ENCODE results near the gene GALNT17.
"Not testable (repeated sequence)": the region's sequence is repeated elsewhere in the genome, so short reads cannot be mapped to it uniquely, and the experiment has no call there.

GALNT17 gene

GRCh38 chr7:71237945-71238344 lies 106.0 kb downstream of the GALNT17 start:
- DNase-seq = no peak

- no peak for DNase-seq
Measured at GRCh38 chr7:71238581-71239295, 106.8 kb downstream of the GALNT17 start.

- DNase-seq = no peak
Measured at GRCh38 chr7:71239586-71240268, 107.8 kb downstream of the GALNT17 start.

GRCh38 chr7:71243736-71244410 lies 111.9 kb downstream of the GALNT17 start:
- DNase-seq = no peak

GRCh38 chr7:71245038-71245437 lies 113.1 kb downstream of the GALNT17 start:
- DNase-seq = no peak

GRCh38 chr7:71251706-71252105 lies 119.8 kb downstream of the GALNT17 start:
- DNase-seq = no peak

GRCh38 chr7:71254751-71255150 lies 122.8 kb downstream of the GALNT17 start:
- no peak for DNase-seq

GRCh38 chr7:71255537-71256178 lies 123.7 kb downstream of the GALNT17 start:
- no peak for DNase-seq

- DNase-seq = no peak
Measured at GRCh38 chr7:71261066-71261465, 129.1 kb downstream of the GALNT17 start.

GRCh38 chr7:71262834-71263233 lies 130.9 kb downstream of the GALNT17 start:
- DNase-seq = not testable (repeated sequence)

GRCh38 chr7:71264005-71264404 lies 132.1 kb downstream of the GALNT17 start:
- DNase-seq = no peak

- DNase-seq = no peak
Measured at GRCh38 chr7:71266912-71267311, 135.0 kb downstream of the GALNT17 start.

- DNase-seq = no peak
Measured at GRCh38 chr7:71267734-71268469, 136.0 kb downstream of the GALNT17 start.

- DNase-seq = no peak
Measured at GRCh38 chr7:71270558-71270957, 138.6 kb downstream of the GALNT17 start.

GRCh38 chr7:71271203-71271602 lies 139.3 kb downstream of the GALNT17 start:
- no peak for DNase-seq

GRCh38 chr7:71272509-71273490 lies 140.9 kb downstream of the GALNT17 start:
- no peak for DNase-seq

- DNase-seq = no peak
Measured at GRCh38 chr7:71278257-71278656, 146.3 kb downstream of the GALNT17 start.

- no peak for DNase-seq
Measured at GRCh38 chr7:71281261-71281660, 149.3 kb downstream of the GALNT17 start.

GRCh38 chr7:71283802-71284201 lies 151.9 kb downstream of the GALNT17 start:
- DNase-seq = no peak

- DNase-seq = no peak
Measured at GRCh38 chr7:71285571-71286145, 153.7 kb downstream of the GALNT17 start.

GRCh38 chr7:71286336-71286735 lies 154.4 kb downstream of the GALNT17 start:
- no peak for DNase-seq
